Heart right ventricle (tissue), 16 donors: ENCODE results near the gene IL1RAPL2. TPM values are rescaled to one million over a fixed set of nuclear protein-coding genes. Genes with fewer than 3 reads are reported as not detected.

Experiments
- ATAC-seq, 8 donors: fragments of 200-7000 bp; cut with Tn5 transposase; one replicate each; pipeline ENCODE4 v1.9.1; 2020; ENCODE audit warnings: mild to moderate bottlenecking in 8 of 8, moderate library complexity in 8 of 8, moderate number of reproducible peaks in 1 of 8
- DNase-seq, 2 donors: peaks; one replicate each; pipeline ENCODE4 v3.0.0-alpha.2; 2020
- H3K27ac ChIP-seq, 10 donors: fragments of 200-600 bp; sonication (generic) in 2 of 10; one replicate each; pipeline versions ENCODE4 v1.5.0 to v1.8.0; 2020 to 2022; ENCODE audit warnings: mild to moderate bottlenecking in 3 of 10
- H3K27me3 ChIP-seq, 7 donors: fragments of 200-600 bp; one replicate each; pipeline ENCODE4 v1.8.0; 2021 to 2022; ENCODE audit warnings: mild to moderate bottlenecking in 2 of 7
- H3K36me3 ChIP-seq, 9 donors: fragments of 200-600 bp; sonication (generic) in 1 of 9; one replicate each; pipeline versions ENCODE4 v1.5.0 to v1.8.0; 2020 to 2022; ENCODE audit warnings: mild to moderate bottlenecking in 2 of 9
- H3K4me1 ChIP-seq, 9 donors: fragments of 200-600 bp; sonication (generic) in 1 of 9; one replicate each; pipeline versions ENCODE4 v1.5.0 to v1.8.0; 2020 to 2022; ENCODE audit warnings: mild to moderate bottlenecking in 4 of 9
- H3K4me3 ChIP-seq, 10 donors: fragments of 200-600 bp; sonication (generic) in 2 of 10; one replicate each; pipeline versions ENCODE4 v1.5.0 to v1.8.0; 2020 to 2022; ENCODE audit warnings: mild to moderate bottlenecking in 7 of 10, moderate library complexity in 2 of 10
- H3K9me3 ChIP-seq, 11 donors: fragments of 200-600 bp in 10 of 11; sonication (generic) in 2 of 11; one replicate each; pipeline versions ENCODE4 v1.5.0 to v1.8.0; 2013 to 2022; ENCODE audit warnings: mild to moderate bottlenecking in 2 of 11, control low read depth in 1 of 11, moderate library complexity in 1 of 11
- WGBS, 2 donors: extraction: QIAGEN DNeasy Blood & Tissue Kit; methylation state at CpG; one replicate each; pipeline ENCODE4 v1.1.7; 2013; ENCODE audit warnings: inconsistent platforms in 1 of 2; 5-methylcytosine and 5-hydroxymethylcytosine counted together
- intact Hi-C, 10 donors: fragments of 100-400 bp; cut with DNase I; formaldehyde crosslinking; loops; one replicate each; pipeline versions ENCODE4 v1.11.1 to v1.14.2; 2022
- polyA plus RNA-seq, 2 donors: library from polyadenylated mRNA; stranded (reverse); fragments of 200-250 nt; gene quantifications; one replicate each; pipeline ENCODE4 v1.2.3, GENCODE V29; 2013
- total RNA-seq, 10 donors: library from RNA; stranded (reverse); fragmentation: NEBNext Ultra II Directional in 3 of 10; extraction: Animal tissue kit (Norgen Biotek cat#: 25700) in 3 of 10; gene quantifications; one replicate each; pipeline versions ENCODE4 v1.2.1 to v1.2.4, GENCODE V29; 2021 to 2023
- TF ChIP-seq, protein P1 (sequence below), 9 donors: fragments of 200-600 bp; sonication (generic) in 2 of 9; IDR thresholded peaks; one replicate each; pipeline versions ENCODE4 v1.5.0 to v1.8.0; 2021 to 2022; ENCODE audit warnings: antibody characterized with exemption in 9 of 9, mild to moderate bottlenecking in 5 of 9, moderate library complexity in 1 of 9
- donor health status: Arrhythmogenic right ventricular cardiomyopathy.
- donor health status: ischemic (EF 13 %, LVEDD 7.1; RV severe dilation, severe dysfunction).
- donor health status: healthy with polysubstance abuse.
- donor health status: DM: no; HTN: yes; CAD: no.
- donor health status: DM: no; HTN: no; CAD: no.
- donor health status: ischemic (EF 25% LVEDD 6.9; RV normal size, moderate dysfunction).
- donor health status: ischemic (EF 25% LVEDD 5.7; RV mildly dilated, moderate dysfunction).
- donor health status: healthy.
- donor health status: DM: yes; HTN: yes; CAD: no.
- donor health status: Ischemic cardiomyopathy.
- donor health status: ischemic (EF 35%, LVEDD 5.7; RV mildly dilated, moderate dysfunction).
- donor health status: nonischemic (EF 11% LVEDD 7.7; RV severe dilation, severe dysfunction).
- donor health status: DM: yes; HTN: yes; CAD: no.
- donor health status: PGD.
- donor health status: ischemic (EF 29% LVEDD 5.4; RV normal size, mild dysfunction).
- donor health status: nonischemic (EF 23%, LVEDD 6.1; RV moderate dilation, normal function).

The IL1RAPL2 gene
- total and polyA plus RNA-seq, 12 donors: 0.01 TPM; not detected in 11

DNA sequence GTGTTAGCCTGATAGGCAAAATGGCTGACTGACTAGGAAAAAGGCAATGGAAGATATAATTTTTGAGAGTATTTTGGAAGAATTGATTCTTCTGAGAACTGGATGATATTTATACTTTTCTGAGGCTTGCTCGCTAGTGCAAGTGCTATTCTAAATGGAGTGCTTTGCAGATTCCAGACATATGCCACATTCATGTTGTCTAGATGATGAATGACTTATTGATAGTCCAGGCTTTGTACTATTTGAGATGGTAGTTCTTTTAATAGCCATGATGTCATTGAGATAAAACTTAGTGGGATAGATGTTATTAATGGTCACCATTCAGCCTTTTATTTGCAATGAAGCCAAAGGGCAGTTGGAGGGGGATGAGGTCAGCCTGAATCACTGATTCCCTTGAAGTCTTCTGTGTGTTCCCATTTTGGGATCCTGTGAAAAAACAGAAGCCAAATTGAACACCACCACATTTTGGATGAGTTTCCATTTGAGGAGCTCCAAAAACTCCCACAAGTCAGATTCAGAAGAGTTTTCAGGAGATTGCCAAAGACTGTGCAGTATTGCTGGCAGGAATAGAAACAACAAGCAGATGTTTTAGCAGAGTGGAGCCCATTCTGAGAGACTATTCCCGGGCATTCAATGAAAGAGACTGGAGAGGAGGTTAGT, 184.1 kb downstream of the IL1RAPL2 start:
- no peaks in the 10 kb centered on the region for H3K9me3 ChIP-seq
- peaks cover 0 to 19% (median 0%) of the 10 kb centered on the region in 7 donors for H3K27me3 ChIP-seq
- TF ChIP-seq, protein P1, sequence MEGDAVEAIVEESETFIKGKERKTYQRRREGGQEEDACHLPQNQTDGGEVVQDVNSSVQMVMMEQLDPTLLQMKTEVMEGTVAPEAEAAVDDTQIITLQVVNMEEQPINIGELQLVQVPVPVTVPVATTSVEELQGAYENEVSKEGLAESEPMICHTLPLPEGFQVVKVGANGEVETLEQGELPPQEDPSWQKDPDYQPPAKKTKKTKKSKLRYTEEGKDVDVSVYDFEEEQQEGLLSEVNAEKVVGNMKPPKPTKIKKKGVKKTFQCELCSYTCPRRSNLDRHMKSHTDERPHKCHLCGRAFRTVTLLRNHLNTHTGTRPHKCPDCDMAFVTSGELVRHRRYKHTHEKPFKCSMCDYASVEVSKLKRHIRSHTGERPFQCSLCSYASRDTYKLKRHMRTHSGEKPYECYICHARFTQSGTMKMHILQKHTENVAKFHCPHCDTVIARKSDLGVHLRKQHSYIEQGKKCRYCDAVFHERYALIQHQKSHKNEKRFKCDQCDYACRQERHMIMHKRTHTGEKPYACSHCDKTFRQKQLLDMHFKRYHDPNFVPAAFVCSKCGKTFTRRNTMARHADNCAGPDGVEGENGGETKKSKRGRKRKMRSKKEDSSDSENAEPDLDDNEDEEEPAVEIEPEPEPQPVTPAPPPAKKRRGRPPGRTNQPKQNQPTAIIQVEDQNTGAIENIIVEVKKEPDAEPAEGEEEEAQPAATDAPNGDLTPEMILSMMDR (IDR thresholded peaks at IDR 0.05): no peak
- ATAC-seq (peak in 6 of 8 donors; percentile 37 to 75 (median 50)), DNase-seq (peak in 1 of 2 donors; percentile 3)
- H3K4me1 ChIP-seq: no peaks in the 10 kb centered on the region
- H3K36me3 ChIP-seq: no peaks in the 10 kb centered on the region
- 42 to 51% methylated on average over 2 of the region's 2 CpGs for WGBS, 2 donors
- no peak overlapping the region for H3K4me3 ChIP-seq
- intact Hi-C loops: no loop called here
- H3K27ac ChIP-seq: no peak overlapping the region

- intact Hi-C loops: no loop called here
- TF ChIP-seq, protein P1 (IDR thresholded peaks at IDR 0.05): no peak
- H3K9me3 ChIP-seq: peaks cover 0 to 50% (median 5%) of the 10 kb centered on the region in 11 donors
Measured at GRCh38 chrX:104762641-104763040, 196.6 kb downstream of the IL1RAPL2 start.

GRCh38 chrX:104789784-104790183, 223.8 kb downstream of the IL1RAPL2 start:
- Histone ChIP-seq H3K4me3 (no peak overlapping the region), H3K9me3 (no peaks in the 10 kb centered on the region), H3K27ac (no peak overlapping the region), H3K36me3 (no peaks in the 10 kb centered on the region), H3K4me1 (no peaks in the 10 kb centered on the region), H3K27me3 (peaks cover 0 to 28% (median 0%) of the 10 kb centered on the region in 7 donors)
- TF ChIP-seq, protein P1 (IDR thresholded peaks at IDR 0.05): no peak
- ATAC-seq: peak in 2 of 8 donors; percentile 38 to 79
- DNase-seq: peak in 1 of 2 donors; percentile 2
- intact Hi-C loops: no loop called here

More at GRCh38 chrX:104762641-104763040, 196.6 kb downstream of the IL1RAPL2 start:
- no peaks in the 10 kb centered on the region for H3K36me3 ChIP-seq
- ATAC-seq (no peak), DNase-seq (no peak)
- no peak overlapping the region for H3K4me3 ChIP-seq
- H3K27me3 ChIP-seq: peaks cover 0 to 5% (median 0%) of the 10 kb centered on the region in 7 donors
- H3K27ac ChIP-seq: no peak overlapping the region
- no peaks in the 10 kb centered on the region for H3K4me1 ChIP-seq

DNA sequence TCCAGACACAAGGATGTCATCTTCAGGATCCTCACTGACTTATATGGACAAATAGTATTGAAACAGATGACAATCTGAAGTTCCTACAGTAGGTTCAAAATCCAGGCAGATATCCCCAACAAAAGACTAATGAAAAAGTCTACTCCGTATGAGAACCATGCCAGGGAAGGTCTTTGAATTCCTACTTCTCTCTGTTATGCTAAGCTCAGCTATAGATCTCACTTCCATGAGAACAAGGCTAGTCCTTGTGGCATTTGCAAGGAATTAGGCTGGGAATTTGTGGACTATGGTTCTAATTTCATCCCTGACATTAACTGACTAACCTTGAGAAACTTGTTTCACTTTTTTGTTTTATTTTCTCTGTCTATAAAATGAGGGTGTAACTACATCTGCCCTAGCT, 229.8 kb downstream of the IL1RAPL2 start:
- H3K36me3 ChIP-seq: no peaks in the 10 kb centered on the region
- H3K27ac ChIP-seq: no peak overlapping the region
- intact Hi-C loops: no loop called here
- TF ChIP-seq, protein P1 (IDR thresholded peaks at IDR 0.05): no peak
- no peaks in the 10 kb centered on the region for H3K4me1 ChIP-seq
- 52 to 56% methylated on average over 1 of the region's 1 CpG for WGBS, 2 donors
- DNase-seq: no peak
- no peaks in the 10 kb centered on the region for H3K9me3 ChIP-seq
- no peak overlapping the region for H3K4me3 ChIP-seq
- ATAC-seq: no peak
- H3K27me3 ChIP-seq: peaks cover 0 to 28% (median 0%) of the 10 kb centered on the region in 7 donors
